Measurements from ENCODE around the gene DOCK8.

The DOCK8 gene

DNA sequence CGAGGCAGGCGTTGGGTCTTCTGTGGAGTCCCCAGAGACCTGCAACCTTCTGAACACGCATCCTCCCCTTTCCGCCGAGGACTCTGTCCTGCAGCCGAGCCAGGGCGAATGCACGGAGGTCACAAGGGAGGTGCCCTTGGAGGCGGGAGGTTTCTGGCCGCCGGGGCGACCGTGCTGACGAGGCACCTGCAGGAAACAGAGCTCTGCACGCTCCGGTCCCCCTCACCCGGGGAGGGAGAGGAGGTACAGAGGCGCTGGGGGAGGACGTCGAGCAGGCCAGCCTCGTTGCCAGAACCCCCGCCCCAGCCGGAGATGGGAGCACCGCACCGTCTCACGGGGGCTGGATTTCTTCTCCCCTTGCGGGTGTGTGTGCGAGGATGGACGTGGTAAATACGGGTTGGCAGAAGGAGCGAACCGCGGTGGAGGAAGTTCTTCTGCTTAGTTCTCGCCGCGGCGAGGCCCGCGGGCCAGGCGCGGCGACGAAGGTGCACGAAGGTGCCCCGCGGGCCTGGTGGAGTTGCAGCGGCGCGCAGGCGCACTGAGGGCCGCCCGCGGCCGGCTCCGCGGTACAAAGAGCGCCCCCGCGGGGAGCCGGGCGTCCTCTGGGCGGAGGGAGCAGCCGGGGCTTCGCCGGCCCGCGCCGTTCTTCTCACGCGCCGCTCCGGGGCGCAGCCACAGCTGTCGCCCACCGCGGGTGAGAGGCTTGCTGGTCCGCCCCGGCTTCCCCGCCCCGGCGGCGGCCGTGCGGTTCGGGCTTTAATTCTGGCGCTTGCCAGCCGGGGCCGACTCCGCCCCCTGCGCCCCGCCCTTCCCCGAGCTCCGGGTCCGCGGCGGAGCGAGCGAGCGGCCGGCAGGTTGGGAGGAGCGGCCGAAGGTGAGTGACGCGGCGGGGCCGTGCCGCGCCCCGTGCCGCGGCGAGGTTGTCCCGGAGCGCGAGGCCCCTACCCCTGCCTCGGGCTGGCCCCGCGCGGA lies 289.5 kb downstream of the DOCK8 start, which contains the start of gene KANK1:
Gene KANK1, plus strand, starts transcription at position 815 of the 972 bp plus-strand sequence.
- Mint-ChIP-seq H3K27ac (peak within 1 kb of the TSS; percentile 72 to 90 (median 86)), H3K36me3 (ENCODE audit: low read depth) (peaks cover 10% of the 10 kb centered on the region)

DNA sequence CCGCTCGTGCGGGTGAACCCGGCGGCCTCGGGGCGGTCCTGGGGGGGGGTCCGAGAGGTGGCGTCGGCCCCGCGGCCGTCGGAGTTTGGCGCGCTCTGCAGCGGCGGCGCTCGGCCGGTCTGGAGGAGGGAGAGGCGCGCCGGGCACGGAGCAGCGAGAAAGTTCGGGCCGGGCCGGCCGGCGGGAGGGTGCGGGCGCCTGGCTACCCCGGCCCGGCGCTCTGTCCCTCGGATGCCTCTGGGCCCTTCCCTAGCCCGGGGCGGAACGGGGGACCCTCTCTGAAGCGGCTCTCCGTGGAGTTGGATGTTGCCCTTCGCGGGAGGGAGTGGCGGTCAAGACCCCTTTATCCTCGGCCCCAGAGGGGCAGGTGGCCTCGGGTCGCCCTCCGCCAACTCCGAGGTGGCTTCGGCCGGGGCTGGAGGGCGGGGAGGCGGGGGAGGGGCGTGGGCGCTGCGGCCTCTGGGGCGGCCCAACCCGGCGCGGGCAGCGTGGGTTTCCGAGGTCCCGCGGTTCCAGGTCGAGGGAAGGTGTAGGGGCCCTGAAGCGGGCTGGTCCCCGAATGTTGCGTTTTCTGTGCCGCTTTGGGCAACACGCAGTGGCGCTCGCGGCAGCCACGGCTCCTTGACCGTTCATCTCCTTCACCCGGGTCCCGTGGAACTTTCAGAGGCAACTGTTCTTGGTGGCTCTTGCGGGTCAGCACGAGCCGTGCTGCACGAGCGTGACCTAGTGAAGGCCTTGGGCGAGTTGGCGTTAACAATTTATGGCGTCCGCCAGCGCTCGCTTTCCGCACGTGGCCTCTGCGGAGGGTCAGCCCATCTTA lies 290.5 kb downstream of the DOCK8 start:
- Mint-ChIP-seq H3K4me1 (peaks cover 19% of the 10 kb centered on the region), H3K27ac (peak overlapping the region in 2 of 3 experiments; percentile 1 to 3), H3K36me3 (ENCODE audit: low read depth) (peaks cover 13% of the 10 kb centered on the region), H3K9me3 (no peaks in the 10 kb centered on the region), H3K4me3 (peak overlapping the region; percentile 84 to 91 (median 90)), H3K27me3 (ENCODE audit: low read depth) (peaks cover 42% of the 10 kb centered on the region)
- no peak for TF ChIP-seq CTCF (IDR thresholded peaks at IDR 0.05; ENCODE audit: unreplicated experiment in 3 of 3)

More for the DNA sequence above, 289.5 kb downstream of the DOCK8 start, which contains the start of gene KANK1:
- H3K4me3 Mint-ChIP-seq: peak within 1 kb of the TSS; percentile 91 to 92 (median 91)
- H3K27me3 Mint-ChIP-seq (ENCODE audit: low read depth): peaks cover 39% of the 10 kb centered on the region
- peak; percentile 11 to 40 (median 33) for TF ChIP-seq CTCF (IDR thresholded peaks at IDR 0.05; ENCODE audit: unreplicated experiment in 3 of 3)
- peaks cover 3% of the 10 kb centered on the region for H3K9me3 Mint-ChIP-seq
- H3K4me1 Mint-ChIP-seq: peaks cover 19% of the 10 kb centered on the region

- Mint-ChIP-seq H3K4me3 (peak overlapping the region; percentile 84 to 91 (median 90)), H3K9me3 (no peaks in the 10 kb centered on the region)
- TF ChIP-seq CTCF (IDR thresholded peaks at IDR 0.05; ENCODE audit: unreplicated experiment in 3 of 3): peak in 1 of 3 experiments; percentile 18
Measured at GRCh38 chr9:505741-506059, 291.0 kb downstream of the DOCK8 start.

GRCh38 chr9:506281-506680 lies 291.6 kb downstream of the DOCK8 start:
- H3K4me1 Mint-ChIP-seq: peaks cover 19% of the 10 kb centered on the region
- H3K27ac Mint-ChIP-seq: peak overlapping the region in 2 of 3 experiments; percentile 2 to 3
- H3K36me3 Mint-ChIP-seq (ENCODE audit: low read depth): peaks cover 13% of the 10 kb centered on the region
- no peaks in the 10 kb centered on the region for H3K9me3 Mint-ChIP-seq
- peaks cover 40% of the 10 kb centered on the region for H3K27me3 Mint-ChIP-seq (ENCODE audit: low read depth)
- no peak for TF ChIP-seq CTCF (IDR thresholded peaks at IDR 0.05; ENCODE audit: unreplicated experiment in 3 of 3)
- peak overlapping the region; percentile 84 to 91 (median 90) for H3K4me3 Mint-ChIP-seq

More at GRCh38 chr9:505741-506059, 291.0 kb downstream of the DOCK8 start:
- H3K27me3 Mint-ChIP-seq (ENCODE audit: low read depth): peaks cover 42% of the 10 kb centered on the region
- H3K4me1 Mint-ChIP-seq: peaks cover 19% of the 10 kb centered on the region
- H3K36me3 Mint-ChIP-seq (ENCODE audit: low read depth): peaks cover 13% of the 10 kb centered on the region
- peak overlapping the region in 2 of 3 experiments; percentile 1 to 3 for H3K27ac Mint-ChIP-seq

GRCh38 chr9:511861-512260 lies 297.2 kb downstream of the DOCK8 start:
- no peak overlapping the region for H3K27ac Mint-ChIP-seq
- TF ChIP-seq CTCF (IDR thresholded peaks at IDR 0.05; ENCODE audit: unreplicated experiment in 3 of 3): no peak
- peaks cover 22% of the 10 kb centered on the region for H3K36me3 Mint-ChIP-seq (ENCODE audit: low read depth)
- no peak overlapping the region for H3K4me3 Mint-ChIP-seq
- H3K9me3 Mint-ChIP-seq: peaks cover 8% of the 10 kb centered on the region
- peaks cover 8% of the 10 kb centered on the region for H3K27me3 Mint-ChIP-seq (ENCODE audit: low read depth)
- peaks cover 11% of the 10 kb centered on the region for H3K4me1 Mint-ChIP-seq
